Measurements from ENCODE around the gene LRRC49.
A peak's percentile ranks its signal among the peaks of the same experiment; 100 is the strongest.
"Not testable (repeated sequence)": the region's sequence is repeated elsewhere in the genome, so short reads cannot be mapped to it uniquely, and the experiment has no call there.

Gene LRRC49

GRCh38 chr15:70931821-70932220 lies 39.2 kb downstream of the LRRC49 start:
- no peak for DNase-seq

- DNase-seq: no peak
These were observed 39.8 kb downstream of the LRRC49 start for GRCh38 chr15:70932397-70932796.

GRCh38 chr15:70933411-70933810 lies 40.8 kb downstream of the LRRC49 start:
- no peak for DNase-seq

- DNase-seq: no peak
These were observed 43.0 kb downstream of the LRRC49 start for GRCh38 chr15:70935631-70936030.

- no peak for DNase-seq
These were observed 43.7 kb downstream of the LRRC49 start for GRCh38 chr15:70936326-70936725.

GRCh38 chr15:70943285-70943684 lies 50.7 kb downstream of the LRRC49 start:
- DNase-seq: not testable (repeated sequence)

GRCh38 chr15:70947351-70948335 lies 55.0 kb downstream of the LRRC49 start:
- DNase-seq: no peak

- no peak for DNase-seq
These were observed 58.3 kb downstream of the LRRC49 start for GRCh38 chr15:70950953-70951352.

- no peak for DNase-seq
These were observed 61.5 kb downstream of the LRRC49 start for GRCh38 chr15:70954171-70954570.

- no peak for DNase-seq
These were observed 62.1 kb downstream of the LRRC49 start for GRCh38 chr15:70954733-70955132.

GRCh38 chr15:70955151-70955550 lies 62.5 kb downstream of the LRRC49 start:
- DNase-seq: no peak

- DNase-seq: no peak
These were observed 63.8 kb downstream of the LRRC49 start for GRCh38 chr15:70956201-70956995.

- no peak for DNase-seq
These were observed 69.5 kb downstream of the LRRC49 start for GRCh38 chr15:70962084-70962483.

GRCh38 chr15:70963199-70963598 lies 70.6 kb downstream of the LRRC49 start:
- no peak for DNase-seq

GRCh38 chr15:70964058-70964457 lies 71.4 kb downstream of the LRRC49 start:
- no peak for DNase-seq

GRCh38 chr15:70964686-70965085 lies 72.1 kb downstream of the LRRC49 start:
- no peak for DNase-seq

- no peak for DNase-seq
These were observed 75.0 kb downstream of the LRRC49 start for GRCh38 chr15:70967646-70968045.

- peak; percentile 3 for DNase-seq
These were observed 81.6 kb downstream of the LRRC49 start for GRCh38 chr15:70974004-70974832.

GRCh38 chr15:70976851-70977250 lies 84.2 kb downstream of the LRRC49 start:
- DNase-seq: no peak

GRCh38 chr15:70995383-70995970 lies 102.9 kb downstream of the LRRC49 start:
- no peak for DNase-seq

GRCh38 chr15:70998319-70998718 lies 105.7 kb downstream of the LRRC49 start:
- no peak for DNase-seq

- DNase-seq: no peak
These were observed 109.7 kb downstream of the LRRC49 start for GRCh38 chr15:71002316-71002715.
